Stimulated activated CD4-positive, alpha-beta T cell treated with anti-CD3 and anti-CD28 coated beads, TNF-alpha, amount 100 ng/mL, for 24 hours (primary cell): ENCODE measurements around the gene APOBEC3G.
"Not testable (repeated sequence)": the region's sequence is repeated elsewhere in the genome, so short reads cannot be mapped to it uniquely, and the experiment has no call there.

Experiments
- DNase-seq, 3 experiments: peaks; one replicate each; pipeline ENCODE4 v3.0.0-alpha.2; 2020; ENCODE audit warnings: low read depth in 3 of 3

APOBEC3G gene

DNA sequence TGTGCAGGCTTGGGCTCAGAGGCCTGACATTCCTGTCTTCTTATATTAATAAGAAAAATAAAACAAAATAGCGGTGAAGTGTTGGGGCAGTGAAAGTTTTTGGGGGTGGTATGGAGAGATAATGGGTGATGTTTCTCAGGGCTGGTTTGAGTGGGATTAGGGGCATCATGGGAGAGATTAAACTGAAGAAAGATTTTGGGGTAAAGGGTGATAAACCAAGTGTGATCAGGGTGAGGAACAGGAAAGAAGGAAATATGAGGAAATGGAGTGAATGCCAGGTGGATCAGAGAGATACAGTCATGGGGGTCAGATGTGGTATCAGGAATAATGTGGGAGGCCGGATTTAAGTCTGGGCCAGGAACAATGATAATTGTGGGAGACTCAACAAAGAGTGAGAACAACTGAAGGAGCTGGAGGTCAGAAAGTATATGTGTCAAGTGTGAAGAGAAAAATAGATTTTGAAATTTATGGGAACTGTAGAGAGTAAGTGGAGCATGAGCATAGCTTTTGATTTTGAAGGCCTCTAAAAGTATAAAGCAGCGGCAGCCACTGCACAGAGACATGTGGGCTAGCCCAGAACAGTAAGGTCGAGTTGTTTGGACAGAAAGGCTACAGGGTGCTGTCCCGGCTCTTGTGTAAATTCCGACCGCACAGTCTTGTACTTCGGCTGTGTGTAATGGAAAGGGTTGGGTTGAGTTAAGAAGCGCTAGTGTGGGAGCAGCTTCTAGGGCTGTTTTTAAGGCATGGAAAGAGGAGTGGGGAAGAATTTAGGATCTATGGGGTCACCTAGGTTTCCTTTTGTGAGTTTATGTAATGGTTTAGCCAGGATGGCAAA is 10.4 kb upstream of the APOBEC3G start:
- DNase-seq: not testable (repeated sequence)

DNA sequence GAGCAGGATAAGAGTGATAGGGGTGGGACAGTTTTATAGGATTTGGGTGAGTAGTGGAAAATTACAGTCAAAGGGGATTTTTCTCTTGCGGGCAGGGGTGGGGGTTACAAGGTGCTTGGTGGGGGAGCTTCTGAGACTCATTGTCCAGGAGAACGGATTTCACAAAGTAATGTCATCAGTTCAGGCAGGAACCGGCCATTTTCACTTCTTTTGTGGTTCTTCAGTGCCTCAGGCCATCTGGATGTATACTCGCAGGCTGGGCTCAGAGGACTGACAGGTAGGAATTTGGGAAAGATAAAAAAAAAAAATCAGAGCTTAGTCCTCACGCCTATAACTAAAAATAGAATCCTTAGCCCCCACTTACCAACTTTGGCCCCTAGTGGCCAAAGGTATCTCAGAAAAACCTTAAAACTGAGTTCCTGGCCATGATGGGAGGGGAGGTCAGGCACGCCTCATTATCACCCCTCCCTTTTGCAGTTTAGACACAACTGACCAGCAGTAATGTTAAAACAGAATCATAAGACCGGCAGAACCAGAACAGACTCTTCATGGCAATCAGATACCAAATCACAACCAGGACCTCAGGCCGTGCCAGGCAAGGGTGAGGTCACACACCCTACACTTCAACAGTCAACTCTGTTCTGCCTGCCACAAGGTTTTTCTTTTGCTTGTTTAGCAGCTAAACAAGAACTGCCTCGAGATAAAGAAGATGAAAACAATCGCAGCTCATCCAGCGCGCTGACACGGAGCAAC is 8.9 kb upstream of the APOBEC3G start:
- DNase-seq: no peak

DNA sequence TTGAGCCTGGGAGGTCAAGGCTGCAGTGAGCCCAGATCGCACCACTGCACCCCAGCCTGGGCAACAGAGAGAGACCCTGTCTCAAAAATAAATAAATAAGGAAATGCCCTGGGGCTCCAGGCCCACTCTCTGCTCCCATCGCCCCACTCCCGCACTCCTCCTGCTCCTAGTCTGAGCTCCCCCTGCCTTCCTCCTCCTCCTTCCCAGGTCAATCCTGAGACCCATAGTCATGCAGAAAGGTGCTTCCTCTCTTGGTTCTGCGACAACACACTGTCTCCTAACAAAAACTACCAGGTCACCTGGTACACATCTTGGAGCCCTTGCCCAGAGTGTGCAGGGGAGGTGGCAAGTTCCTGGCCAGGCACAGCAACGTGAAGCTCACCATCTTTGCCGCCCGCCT is 6.9 kb upstream of the APOBEC3G start:
- no peak for DNase-seq

DNA sequence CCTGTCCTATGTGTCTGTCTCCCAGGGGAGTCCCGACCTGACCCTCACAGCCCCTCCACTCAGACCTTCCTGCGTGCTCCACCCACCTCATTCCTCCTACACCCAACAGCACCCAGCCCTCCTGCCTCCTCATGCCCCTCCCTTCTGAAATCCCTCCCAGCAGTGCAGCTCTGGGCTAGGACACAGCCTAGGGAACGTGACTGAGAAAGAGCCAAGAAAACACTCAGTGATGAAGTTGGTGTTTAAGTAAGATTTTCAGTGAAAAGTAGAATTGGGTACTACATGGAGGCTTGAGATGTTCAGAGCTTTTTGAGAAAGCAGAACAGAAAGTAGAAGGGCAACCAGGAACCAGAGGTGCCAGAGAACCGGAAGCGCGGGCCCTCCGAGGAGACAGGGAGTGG is 4.5 kb upstream of the APOBEC3G start:
- DNase-seq: not testable (repeated sequence)

DNA sequence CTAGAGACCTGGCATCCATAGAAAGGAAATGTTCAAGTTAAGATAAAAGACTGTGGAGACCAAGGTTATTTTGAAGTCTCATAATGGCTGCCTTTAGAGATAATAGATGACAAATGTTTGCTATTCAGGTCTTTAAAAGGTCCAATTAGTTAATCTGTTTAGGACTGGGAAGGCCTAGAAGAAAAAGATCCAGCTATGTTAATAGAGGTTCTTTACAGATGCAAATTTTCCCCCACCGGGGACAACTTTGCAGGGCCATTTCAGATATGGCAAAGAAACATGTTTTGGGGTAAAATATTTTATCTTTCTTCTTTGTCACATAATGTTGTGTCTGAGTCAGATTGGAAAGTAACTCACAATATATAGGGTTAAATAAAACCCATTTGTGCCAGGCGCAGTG is 3.1 kb upstream of the APOBEC3G start:
- DNase-seq: no peak

DNA sequence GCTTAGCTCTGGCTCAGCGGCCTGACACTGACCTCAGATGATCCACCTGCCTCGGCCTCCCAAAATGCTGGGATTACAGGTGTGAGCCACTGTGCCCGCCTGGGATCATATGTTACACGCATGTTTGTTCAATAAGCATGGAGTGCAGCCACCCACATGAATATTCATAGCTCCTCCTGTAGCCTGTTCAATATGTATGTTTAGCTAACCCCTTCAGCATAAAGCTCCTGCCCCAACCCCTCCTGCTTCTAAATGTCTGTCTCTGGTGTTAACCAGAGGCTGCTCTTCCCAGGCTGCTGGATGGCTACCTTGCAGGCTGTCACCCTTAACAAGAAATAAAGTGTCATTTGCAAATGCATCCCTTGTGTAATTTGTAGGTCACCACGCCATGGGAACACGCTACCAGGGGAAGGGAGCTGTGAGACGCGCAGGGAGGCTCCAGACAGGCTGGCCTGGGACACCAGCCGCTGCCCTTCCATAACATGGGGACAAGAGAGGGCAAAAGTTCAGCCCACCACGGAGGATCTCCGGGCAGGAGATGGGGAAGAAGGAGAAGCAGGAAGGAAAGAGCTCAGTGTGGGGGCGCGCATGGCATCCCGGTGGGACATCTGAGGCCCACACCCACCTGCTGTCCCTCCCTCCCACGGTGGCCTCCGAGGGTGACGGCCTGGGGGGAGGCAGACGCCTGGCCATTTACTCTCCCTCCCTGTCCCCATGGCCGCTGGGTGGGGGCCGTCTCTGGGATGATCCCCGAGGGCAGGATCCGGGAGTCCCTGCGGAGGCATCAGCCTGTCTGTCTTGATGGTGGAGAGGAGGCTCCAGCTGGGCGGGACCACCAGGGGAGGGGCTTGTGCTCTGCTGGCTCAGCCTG is 685 bp upstream of the APOBEC3G start:
- not testable (repeated sequence) for DNase-seq

DNA sequence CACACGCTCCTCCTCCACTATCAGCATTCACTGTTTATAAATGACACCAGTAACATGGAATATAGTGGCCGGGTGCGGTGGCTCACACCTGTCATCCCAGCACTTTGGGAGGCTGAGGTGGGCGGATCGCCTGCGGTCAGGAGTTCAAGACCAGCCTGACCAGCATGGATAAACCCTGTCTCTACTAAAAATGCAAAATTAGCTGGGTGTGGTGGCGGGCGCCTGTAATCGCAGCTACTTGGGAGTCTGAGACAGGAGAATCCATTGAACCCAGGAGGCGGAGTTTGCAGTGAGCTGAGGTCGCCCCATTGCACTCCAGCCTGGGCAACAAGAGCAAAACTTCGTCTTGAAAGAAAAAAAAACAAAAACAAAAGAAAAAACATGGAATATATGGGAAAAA is 837 bp downstream of the APOBEC3G start:
- DNase-seq: not testable (repeated sequence)

DNA sequence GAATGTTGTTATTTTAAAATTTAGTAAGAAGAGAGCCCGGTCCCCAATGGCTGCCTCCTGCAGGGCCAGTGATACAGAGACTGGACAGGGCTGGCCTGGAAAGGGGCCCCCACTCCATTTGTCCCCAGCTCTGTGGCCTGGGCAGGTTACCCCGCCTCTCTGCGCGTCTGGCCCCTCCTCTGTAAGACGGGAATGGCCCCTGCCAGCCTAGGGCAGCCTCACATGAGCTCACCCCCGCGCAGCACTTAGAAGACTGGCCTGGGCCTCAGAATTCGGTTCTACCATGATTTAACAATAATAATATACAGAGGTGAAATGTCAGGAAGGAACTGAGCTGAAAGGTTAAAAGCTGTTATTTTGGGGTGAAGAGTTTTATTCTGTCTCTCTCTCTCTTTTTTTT is 1.3 kb downstream of the APOBEC3G start:
- DNase-seq: no peak

DNA sequence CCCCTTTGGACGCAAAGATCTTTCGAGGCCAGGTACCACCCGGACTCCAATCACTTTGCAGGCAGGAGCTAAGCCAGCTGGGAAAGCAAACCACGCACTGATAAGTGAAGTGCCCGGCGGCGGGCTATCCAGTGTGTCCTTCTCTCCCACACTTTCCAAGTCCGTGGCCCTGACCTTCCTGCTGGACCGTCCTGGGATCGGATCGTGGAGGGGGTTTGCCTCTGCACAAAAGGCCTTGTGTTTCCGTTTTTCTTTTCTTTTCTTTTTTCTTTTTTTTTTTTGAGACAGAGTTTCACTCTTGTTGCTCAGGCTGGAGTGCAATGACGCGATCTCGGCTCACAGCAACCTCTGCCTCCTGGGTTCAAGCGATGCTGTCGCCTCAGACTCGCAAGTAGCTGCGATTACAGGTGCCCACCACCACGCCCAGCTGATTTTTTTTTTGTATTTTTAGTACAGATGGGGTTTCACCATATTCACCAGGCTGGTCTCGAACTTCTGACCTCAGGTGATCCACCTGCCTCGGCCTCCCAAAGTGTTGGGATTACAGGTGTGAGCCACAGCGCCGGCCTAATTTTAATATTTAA is 2.1 kb downstream of the APOBEC3G start:
- not testable (repeated sequence) for DNase-seq

DNA sequence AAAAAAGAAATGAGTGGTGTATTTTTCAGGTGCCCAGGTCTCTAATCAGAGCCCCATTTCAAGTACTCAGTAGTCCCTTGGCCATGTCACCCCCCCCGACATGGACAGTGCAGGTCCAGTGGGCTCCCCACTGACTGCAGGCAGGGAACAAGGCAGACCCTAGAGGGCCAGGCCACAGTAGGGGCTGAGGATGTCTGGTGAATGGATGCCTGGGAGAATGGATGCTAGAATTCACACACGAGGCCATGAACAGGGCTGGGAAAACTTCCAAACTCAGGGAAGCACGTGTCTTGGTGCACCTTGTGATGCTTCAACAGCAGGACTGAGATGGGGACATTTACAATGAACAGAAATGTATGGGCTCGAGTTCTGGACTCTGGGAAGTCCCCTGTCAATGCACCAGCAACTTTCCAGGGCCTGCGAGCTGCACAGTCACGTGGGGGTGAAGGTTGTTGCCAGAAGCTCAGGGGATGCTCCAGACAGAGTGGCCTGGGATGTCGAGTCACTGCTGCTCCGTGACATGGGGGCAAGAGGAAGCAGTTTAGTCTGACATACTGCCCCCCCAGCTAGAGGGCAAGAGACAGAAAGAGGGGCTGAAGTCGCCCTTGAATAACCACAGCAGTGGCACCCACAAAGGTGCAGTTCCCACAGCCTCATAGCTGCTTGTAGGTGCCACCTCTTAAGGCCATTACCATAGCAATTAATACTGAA is 3.1 kb downstream of the APOBEC3G start:
- DNase-seq: no peak

DNA sequence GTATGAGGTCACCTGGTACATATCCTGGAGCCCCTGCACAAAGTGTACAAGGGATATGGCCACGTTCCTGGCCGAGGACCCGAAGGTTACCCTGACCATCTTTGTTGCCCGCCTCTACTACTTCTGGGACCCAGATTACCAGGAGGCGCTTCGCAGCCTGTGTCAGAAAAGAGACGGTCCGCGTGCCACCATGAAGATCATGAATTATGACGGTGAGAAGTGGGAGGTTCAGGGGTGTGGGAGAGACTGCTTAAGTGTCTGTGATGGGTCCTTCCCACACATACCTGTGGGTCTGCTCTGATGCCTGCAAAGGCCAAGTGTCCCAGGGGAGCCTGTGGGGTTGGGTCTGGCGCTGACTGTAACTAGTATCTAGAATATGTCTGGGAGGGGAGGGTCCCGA is 3.9 kb downstream of the APOBEC3G start:
- DNase-seq: no peak

DNA sequence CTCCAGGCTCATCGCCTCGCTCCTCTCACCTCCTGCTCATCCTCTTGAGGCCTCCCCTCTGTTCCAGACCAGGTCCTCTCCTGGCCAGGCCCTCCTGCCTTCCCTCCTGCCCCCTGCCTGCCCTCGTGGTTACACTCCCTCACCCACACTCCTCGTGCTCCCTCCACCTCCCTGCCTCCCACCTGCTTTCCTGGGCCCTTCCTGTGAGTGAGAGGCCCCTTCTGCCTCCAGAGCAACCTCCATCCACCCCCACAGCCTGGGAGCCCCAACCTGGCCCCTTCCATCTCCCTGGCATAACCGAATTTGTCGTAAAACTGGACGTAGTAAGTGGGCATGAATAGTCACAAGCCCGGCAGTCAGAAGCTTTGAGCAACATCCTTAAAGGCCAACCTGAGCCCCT is 4.5 kb downstream of the APOBEC3G start:
- no peak for DNase-seq

DNA sequence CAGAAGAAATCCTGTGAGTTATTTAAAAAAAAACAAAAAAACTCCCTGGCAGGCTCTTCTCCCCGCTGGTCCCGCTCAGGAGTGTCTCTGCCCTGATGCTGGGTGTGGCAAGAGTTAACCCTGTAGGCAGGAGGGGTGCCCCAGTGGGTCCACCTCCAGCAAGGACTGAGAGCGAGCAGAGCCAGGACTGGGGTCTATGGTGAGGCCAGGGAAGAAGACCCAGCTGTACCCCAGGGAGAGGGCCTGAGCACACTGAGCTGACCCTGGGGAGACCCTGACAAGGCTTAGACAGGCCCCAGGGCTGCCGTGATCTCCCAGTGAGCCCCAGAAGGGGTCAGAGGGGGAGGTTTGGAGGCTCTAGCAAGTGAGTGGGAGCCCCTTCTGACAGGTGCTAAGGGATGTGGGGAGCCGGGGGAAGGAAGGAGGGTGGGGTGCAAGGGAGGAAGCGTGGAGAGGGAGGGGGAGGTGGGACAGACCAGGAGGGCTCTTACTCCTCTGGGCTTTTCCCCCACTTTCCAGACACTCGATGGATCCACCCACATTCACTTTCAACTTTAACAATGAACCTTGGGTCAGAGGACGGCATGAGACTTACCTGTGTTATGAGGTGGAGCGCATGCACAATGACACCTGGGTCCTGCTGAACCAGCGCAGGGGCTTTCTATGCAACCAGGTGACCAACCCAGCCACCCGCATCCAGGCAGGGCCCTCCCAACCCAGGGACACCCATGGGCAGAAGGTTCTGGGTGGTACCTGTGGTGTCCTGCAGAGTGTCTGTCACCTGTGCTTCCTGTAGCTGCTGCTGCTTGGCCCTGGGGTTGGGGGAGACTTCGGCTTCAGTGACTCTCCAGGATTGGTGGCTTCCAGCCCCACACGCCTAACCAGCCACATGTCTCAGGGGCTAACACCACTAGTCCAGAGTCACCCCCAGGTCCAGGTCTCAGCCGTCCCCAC is 6.4 kb downstream of the APOBEC3G start:
- DNase-seq: no peak

DNA sequence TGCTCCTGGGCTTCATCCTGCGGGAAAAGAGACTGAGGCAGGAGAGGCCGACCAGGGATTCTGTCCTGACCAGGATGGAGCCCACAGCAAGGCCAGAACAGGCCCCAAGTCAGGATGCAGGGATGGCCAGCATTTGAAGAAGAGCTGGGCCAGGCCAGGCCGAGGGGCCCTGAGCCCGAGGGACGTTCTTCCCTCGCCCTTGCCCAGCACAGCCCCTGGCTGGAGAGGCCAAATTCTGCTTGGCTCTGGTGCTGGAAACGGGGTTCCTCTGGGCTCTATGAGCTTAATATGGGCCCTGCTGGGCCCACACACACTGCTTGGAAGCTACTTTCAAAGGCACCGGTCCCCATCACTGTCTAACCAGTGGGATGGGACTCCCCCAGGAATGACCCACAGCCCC is 7.6 kb downstream of the APOBEC3G start:
- no peak for DNase-seq

DNA sequence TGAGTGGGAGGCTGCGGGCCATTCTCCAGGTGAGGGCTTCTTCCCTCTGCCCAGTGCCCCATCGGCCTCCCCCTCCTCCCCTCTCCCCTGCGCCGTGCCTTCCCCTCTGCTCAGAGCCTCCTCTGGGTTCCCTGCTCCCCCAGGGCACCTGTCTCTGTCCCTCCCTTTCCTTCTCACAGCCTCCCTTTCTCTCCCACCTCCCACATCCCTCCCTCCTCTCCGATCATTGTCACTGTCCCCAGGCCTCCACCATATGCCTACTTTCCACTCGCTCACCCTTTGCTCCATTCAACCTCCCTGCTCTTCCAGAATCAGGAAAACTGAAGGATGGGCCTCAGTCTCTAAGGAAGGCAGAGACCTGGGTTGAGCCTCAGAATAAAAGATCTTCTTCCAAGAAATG is 10.0 kb downstream of the APOBEC3G start:
- DNase-seq: no peak

DNA sequence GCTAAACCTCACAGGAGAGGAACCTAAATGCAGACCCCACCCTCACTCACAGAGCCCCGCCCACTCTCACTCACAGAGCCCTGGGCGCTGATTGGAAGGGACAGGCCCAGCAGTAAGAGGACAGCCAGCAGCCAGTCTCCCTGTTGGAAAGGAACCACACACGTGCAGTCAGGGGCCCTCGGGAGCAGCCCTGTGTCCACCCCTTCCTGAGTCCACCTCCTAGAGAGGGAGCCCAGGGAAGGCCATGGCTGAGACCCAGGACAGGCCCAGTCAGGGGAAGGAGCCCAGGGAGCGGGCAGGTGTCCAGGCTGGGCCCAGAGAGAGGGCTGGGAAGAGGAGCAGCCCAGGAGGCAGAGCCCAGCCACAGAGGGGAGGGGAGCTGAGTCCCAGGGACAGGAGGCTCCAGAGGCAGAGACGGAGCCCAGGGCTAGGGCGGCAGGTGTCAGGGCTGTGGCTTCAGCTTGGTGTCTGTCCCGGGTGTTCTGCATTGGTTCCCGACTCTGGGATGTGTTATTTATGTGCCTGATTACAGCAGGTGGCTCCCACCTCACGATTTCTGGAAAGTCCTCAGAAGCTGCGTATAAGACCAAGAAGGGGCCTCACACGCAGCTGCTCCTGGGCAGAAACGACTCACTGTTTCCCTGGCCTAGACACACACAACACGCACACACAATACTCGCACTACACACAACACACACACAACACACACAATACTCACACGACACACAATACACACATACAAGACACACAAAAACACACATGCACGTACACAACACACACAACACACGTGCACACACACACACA is 11.0 kb downstream of the APOBEC3G start:
- no peak for DNase-seq

DNA sequence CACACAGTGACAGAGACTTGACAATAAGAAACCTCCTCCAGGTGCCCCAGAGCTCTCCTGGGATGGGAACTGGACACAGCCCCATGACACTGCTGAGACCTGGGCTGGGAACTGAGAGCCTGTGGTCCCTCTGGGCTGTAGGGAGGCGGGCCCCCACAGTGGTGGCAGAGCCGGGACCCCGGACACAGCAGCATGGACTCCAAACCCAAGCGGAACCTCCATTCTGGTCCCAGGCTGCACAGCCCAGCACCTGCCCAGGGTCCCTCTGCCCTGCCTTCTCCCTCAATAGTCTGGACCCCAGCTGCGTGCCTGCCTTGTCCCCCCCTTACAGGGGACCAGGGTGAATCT is 11.6 kb downstream of the APOBEC3G start:
- no peak for DNase-seq

DNA sequence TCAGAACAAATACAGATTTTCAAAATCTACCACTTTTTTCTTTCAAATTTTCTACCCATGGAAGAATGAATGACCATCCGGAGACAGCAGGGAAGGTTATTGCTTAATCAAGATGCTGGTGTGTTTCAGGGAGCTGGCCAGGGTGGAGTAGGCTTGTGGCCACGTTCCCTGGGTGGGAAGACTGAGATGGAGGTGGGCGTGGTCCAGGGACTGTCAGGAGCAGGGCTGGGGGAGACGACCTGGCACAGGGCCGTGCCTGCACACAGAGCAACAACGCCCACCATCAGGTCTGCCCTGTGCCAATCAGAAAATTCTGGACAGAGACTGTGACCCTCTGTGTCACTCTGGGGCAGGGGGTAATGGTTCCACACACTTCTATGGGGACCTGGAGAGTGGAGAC is 12.9 kb downstream of the APOBEC3G start:
- no peak for DNase-seq

DNA sequence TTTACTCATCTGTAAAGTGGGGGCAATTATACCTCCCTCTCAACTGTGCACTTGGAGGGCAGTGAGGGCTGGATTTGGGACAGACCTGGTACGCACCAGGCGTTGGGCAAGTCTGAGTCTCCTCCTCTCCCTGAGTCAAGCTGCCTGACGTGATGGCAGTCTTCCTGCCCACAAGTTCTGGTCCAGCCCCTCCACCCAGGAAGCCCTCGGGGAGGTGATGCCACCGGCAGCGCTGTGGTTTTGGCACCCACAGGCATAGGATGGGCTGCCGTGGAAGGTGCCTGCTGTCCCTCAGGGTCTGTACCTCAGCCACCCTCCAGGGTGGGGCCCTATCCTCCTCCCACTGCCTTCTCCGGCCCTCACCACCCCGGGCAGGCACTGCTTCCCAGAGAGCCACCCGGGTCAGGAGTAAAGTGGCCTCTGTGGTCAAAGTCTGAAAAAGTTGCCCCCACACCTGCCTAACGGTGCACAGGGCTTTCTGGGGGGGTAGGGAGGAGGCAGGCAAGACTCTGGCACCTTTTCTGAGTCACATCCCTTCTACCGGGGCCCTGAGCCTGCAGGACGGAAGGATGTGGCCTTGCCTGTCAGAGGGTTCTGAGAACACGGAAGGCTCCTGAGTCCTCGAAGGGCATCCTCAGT is 13.5 kb downstream of the APOBEC3G start:
- DNase-seq: peak; percentile 35 to 75 (median 58)
